SK-N-MC (cell line): Measurements from ENCODE around the gene CREB5.

ENCODE experiments used
- EZH2 ChIP-seq: fragments of 200-600 bp; sonication (generic); IDR thresholded peaks from one replicate; pipeline ENCODE4 v1.6.1; 2017; ENCODE audit warnings: antibody characterized with exemption
- POLR2AphosphoS5 ChIP-seq: IDR thresholded peaks from 2 replicates; pipeline ENCODE4 v1.6.1; 2012; ENCODE audit warnings: mild to moderate bottlenecking, low read depth, low read length, borderline replicate concordance

- TF ChIP-seq POLR2AphosphoS5, result no peak
- no peak for TF ChIP-seq EZH2
Observed at GRCh38 chr7:28532181-28532580, 119.9 kb downstream of the CREB5 start.
